Myometrial cell (primary cell): ENCODE results near the gene CTSV. TPM values are rescaled to one million over a fixed set of nuclear protein-coding genes. Genes with fewer than 3 reads are reported as not detected.

Experiments used
- total RNA-seq: library from RNA; depleted of rRNA; stranded (reverse); fragments of >200 nt; gene quantifications from 2 replicates; pipeline ENCODE4 v1.2.3, GENCODE V29; 2015

Gene CTSV
- total RNA-seq, result 0.86 and 1.2 TPM in 2 replicates

DNA sequence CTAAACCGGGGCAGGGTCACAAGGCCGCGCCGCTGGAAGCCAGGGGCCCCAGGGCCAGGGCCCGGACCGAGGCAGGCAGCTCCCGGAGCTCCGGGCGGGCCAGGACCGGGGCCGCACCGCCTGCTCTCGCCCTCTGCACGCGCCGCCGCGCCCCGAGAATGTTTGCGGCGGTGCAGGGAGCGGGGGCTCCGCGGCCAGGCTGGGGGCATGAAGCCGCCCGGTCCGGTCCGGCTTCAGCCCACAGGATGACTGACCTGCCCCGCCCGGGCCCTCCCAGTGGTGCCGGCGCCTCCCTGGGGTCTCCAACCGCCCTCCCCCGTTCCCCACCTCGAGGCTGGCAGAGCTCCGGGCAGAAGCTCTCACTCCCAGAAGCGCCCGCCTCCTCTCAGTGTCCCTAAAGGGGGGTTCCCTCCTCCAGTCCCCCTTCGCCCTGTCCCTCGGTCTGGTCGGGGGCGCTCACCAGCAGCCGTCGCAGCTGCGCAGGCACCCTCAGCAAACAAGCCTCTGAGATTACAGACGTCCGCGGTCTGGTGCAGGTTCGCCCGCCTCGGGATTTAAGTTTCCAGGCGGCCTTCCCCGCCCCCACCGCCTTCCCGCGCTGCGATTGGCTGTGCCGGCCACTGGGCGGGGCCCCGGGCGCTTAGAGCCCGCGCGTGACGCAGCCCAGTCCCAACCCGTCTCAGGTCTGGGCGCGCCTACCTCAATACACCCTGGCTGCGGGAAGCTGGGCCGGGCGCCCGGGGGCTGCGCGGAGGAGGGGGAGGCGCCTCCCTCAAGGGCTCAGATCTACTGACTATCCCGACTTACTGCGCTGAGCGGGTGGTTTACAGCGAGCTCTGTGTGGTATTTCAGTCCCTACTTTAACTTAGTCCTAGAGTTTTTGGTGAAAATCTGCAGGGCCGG is at the start of gene CTSV:
TSS of gene CTSV (minus strand) at position 532 of the 903 bp plus-strand sequence. CDS start 1,099 bp downstream, outside the sequence.

Other genes starting within 250 kb of the CTSV start
- 0.71 and 1.2 TPM in 2 replicates for gene ZNF782, start 184.6 kb downstream of the CTSV start, total RNA-seq
- not detected in 2 replicates for gene NUTM2G, start 110.3 kb downstream of the CTSV start, total RNA-seq